HepG2 (cell line): ENCODE results near the gene FLAD1. TPM values are rescaled to one million over a fixed set of nuclear protein-coding genes. Genes with fewer than 3 reads are reported as not detected.

Experiments used
- ATRX ChIP-seq: sonication (generic); formaldehyde crosslinking; IDR thresholded peaks from 2 replicates; pipeline ENCODE4 v1.4.0; 2020; ENCODE audit warnings: missing genetic modification reagents, borderline replicate concordance
- BORCS8-MEF2B ChIP-seq: sonication (generic); formaldehyde crosslinking; IDR thresholded peaks from 2 replicates; pipeline ENCODE4 v1.8.0; 2022; ENCODE audit warnings: mild to moderate bottlenecking, missing genetic modification reagents
- CREM ChIP-seq, 2 experiments: sonication (generic) in 1 of 2; formaldehyde crosslinking in 1 of 2; IDR thresholded peaks; 2 replicates each; pipeline versions ENCODE4 v1.4.0 to v1.6.1; 2016 to 2020; ENCODE audit warnings: antibody characterized with exemption in 1 of 2, mild to moderate bottlenecking in 1 of 2, missing genetic modification reagents in 1 of 2
- ESRRA ChIP-seq: sonication (generic); formaldehyde crosslinking; IDR thresholded peaks from 2 replicates; pipeline ENCODE4 v1.5.1; 2020; ENCODE audit warnings: mild to moderate bottlenecking, low read depth, missing genetic modification reagents
- GMEB2 ChIP-seq: IDR thresholded peaks from 2 replicates; pipeline ENCODE4 v1.6.1; 2016; ENCODE audit warnings: missing biosample characterization, missing genetic modification reagents, low read depth
- KLF15 ChIP-seq: sonication (generic); formaldehyde crosslinking; IDR thresholded peaks from 2 replicates; pipeline ENCODE4 v1.8.1; 2023; ENCODE audit warnings: borderline replicate concordance, mild to moderate bottlenecking, inconsistent platforms, missing genetic modification reagents, mixed read lengths
- MATR3 ChIP-seq: sonication (generic); formaldehyde crosslinking; IDR thresholded peaks from 2 replicates; pipeline ENCODE4 v1.4.0; 2020; ENCODE audit warnings: missing genetic modification reagents
- MBNL3 ChIP-seq: fragments of 250-450 bp; sonication (Bioruptor Pico); conservative IDR thresholded peaks from 2 replicates; pipeline ENCODE4 v1.8.0; 2022; ENCODE audit warnings: mild to moderate bottlenecking, inconsistent platforms
- MLX ChIP-seq: IDR thresholded peaks from 2 replicates; pipeline ENCODE4 v1.6.1; 2016
- MYNN ChIP-seq: sonication (generic); formaldehyde crosslinking; IDR thresholded peaks from 2 replicates; pipeline ENCODE4 v1.4.0; 2020; ENCODE audit warnings: mild to moderate bottlenecking, low read depth, missing genetic modification reagents
- TAF15 ChIP-seq: fragments of 200-400 bp; formaldehyde crosslinking; IDR thresholded peaks from one replicate; pipeline ENCODE4 v1.6.1; 2018; ENCODE audit warnings: mild to moderate bottlenecking, low read depth, low read length; ENCODE audit not compliant: poor library complexity, severe bottlenecking
- TARDBP ChIP-seq: sonication (generic); formaldehyde crosslinking; IDR thresholded peaks from 2 replicates; pipeline ENCODE4 v1.8.0; 2022; ENCODE audit warnings: mild to moderate bottlenecking, missing genetic modification reagents
- TBX3 ChIP-seq: fragments of 450-650 bp; IDR thresholded peaks from 2 replicates; pipeline ENCODE4 v1.6.1; 2017; ENCODE audit warnings: antibody characterized with exemption, mild to moderate bottlenecking, inconsistent platforms, borderline replicate concordance
- TCF7L2 ChIP-seq: IDR thresholded peaks from 2 replicates; pipeline ENCODE4 v1.6.1; 2011; ENCODE audit warnings: mild to moderate bottlenecking, low read depth, low read length, moderate library complexity
- ZBTB10 ChIP-seq: sonication (generic); formaldehyde crosslinking; IDR thresholded peaks from 2 replicates; pipeline ENCODE4 v1.4.0; 2020; ENCODE audit warnings: missing genetic modification reagents, borderline replicate concordance
- ZBTB38 ChIP-seq: sonication (generic); formaldehyde crosslinking; IDR thresholded peaks from 2 replicates; pipeline ENCODE4 v1.5.1; 2020; ENCODE audit warnings: mild to moderate bottlenecking, missing genetic modification reagents
- ZFP36L2 ChIP-seq: sonication (generic); formaldehyde crosslinking; IDR thresholded peaks from 2 replicates; pipeline ENCODE4 v1.4.0; 2020; ENCODE audit warnings: missing genetic modification reagents
- ZNF235 ChIP-seq: sonication (generic); formaldehyde crosslinking; IDR thresholded peaks from 2 replicates; pipeline ENCODE4 v1.8.1; 2023; ENCODE audit warnings: mild to moderate bottlenecking, missing genetic modification reagents, borderline replicate concordance
- ZNF691 ChIP-seq: sonication (generic); formaldehyde crosslinking; IDR thresholded peaks from 2 replicates; pipeline ENCODE4 v1.4.0; 2020; ENCODE audit warnings: missing genetic modification reagents, low read depth, mild to moderate bottlenecking, borderline replicate concordance
- ZSCAN22 ChIP-seq: sonication (generic); formaldehyde crosslinking; IDR thresholded peaks from 2 replicates; pipeline ENCODE4 v1.4.0; 2020; ENCODE audit warnings: mild to moderate bottlenecking, missing genetic modification reagents
- ZSCAN5A ChIP-seq: sonication (generic); formaldehyde crosslinking; IDR thresholded peaks from 2 replicates; pipeline ENCODE4 v1.8.0; 2022; ENCODE audit warnings: mild to moderate bottlenecking, missing genetic modification reagents, borderline replicate concordance
- polyA plus RNA-seq, 8 experiments: library from polyadenylated mRNA; depleted of rRNA in 3 of 8; stranded (reverse) in 7 of 8; unstranded in 1 of 8; fragments of >200 nt; fragmentation: Illumina TruSeq in 4 of 8; extraction: Trizol in 4 of 8; gene quantifications; 2 replicates each; pipeline versions ENCODE4 v1.2.1 to v1.2.3, GENCODE V29; 2011 to 2016; ENCODE audit warnings: low read depth in 4 of 8, missing spikeins in 1 of 8, mixed read lengths in 1 of 8; ENCODE audit not compliant: insufficient read depth in 1 of 8
- total RNA-seq, 5 experiments: library from RNA; depleted of rRNA; stranded (reverse); fragments of >200 nt; fragmentation: Illumina TruSeq; extraction: Trizol; gene quantifications; 2 replicates each; pipeline ENCODE4 v1.2.3, GENCODE V29; 2016; ENCODE audit warnings: low read depth in 1 of 5

Gene FLAD1
- total and polyA plus RNA-seq, 2 of the 13 experiments (the other 11 are each of a cell fraction or from before 2014, with no cell fraction given), result 25.9 to 32.8 TPM

GRCh38 chr1:155017041-155017945 is 34.1 kb downstream of the FLAD1 start (continued):
- no peak for TF ChIP-seq TCF7L2
- TF ChIP-seq BORCS8-MEF2B (CRISPR knock-in tag), result peak; percentile 92
- peak; percentile 36 for TF ChIP-seq TAF15
- TF ChIP-seq MATR3 (CRISPR knock-in tag), result no peak
- no peak for TF ChIP-seq KLF15 (CRISPR knock-in tag)
- TF ChIP-seq ZSCAN5A (CRISPR knock-in tag), result no peak
- peak; percentile 86 for TF ChIP-seq ZBTB38
- peak; percentile 86; the same call in 1 of the 2 replicates for TF ChIP-seq ZNF235 (CRISPR knock-in tag)
- TF ChIP-seq MYNN (CRISPR knock-in tag), result no peak
- peak; percentile 69; the same call in 1 of the 2 replicates for TF ChIP-seq ZBTB10 (CRISPR knock-in tag)
- TF ChIP-seq ZNF691 (CRISPR knock-in tag), result peak; percentile 80; the same call in 1 of the 2 replicates
- TF ChIP-seq TBX3, result no peak
- peak; percentile 85; the same call in 1 of the 2 replicates for TF ChIP-seq TARDBP (CRISPR knock-in tag)
- no peak for TF ChIP-seq ATRX (CRISPR knock-in tag)
- no peak; the same call in 1 of the 2 replicates for TF ChIP-seq ESRRA (CRISPR knock-in tag)
- TF ChIP-seq MBNL3 (CRISPR knock-in tag), result no peak
- TF ChIP-seq CREM (IDR thresholded peaks at IDR 0.05), result no peak
- no peak for TF ChIP-seq CREM (CRISPR knock-in tag; IDR thresholded peaks at IDR 0.05)
- TF ChIP-seq GMEB2 (CRISPR knock-in tag), result no peak
- TF ChIP-seq MLX, result no peak
- no peak for TF ChIP-seq ZFP36L2 (CRISPR knock-in tag)
- no peak for TF ChIP-seq ZSCAN22 (CRISPR knock-in tag)
